HG03280 (cell line): ENCODE results near the gene SHLD1.

Experiments used
- ATAC-seq: cut with Tn5 transposase; IDR thresholded peaks from one replicate; pipeline ENCODE4 v1.9.1; 2021; ENCODE audit warnings: mild to moderate bottlenecking, moderate library complexity; ENCODE audit not compliant: unreplicated experiment

The SHLD1 gene

DNA sequence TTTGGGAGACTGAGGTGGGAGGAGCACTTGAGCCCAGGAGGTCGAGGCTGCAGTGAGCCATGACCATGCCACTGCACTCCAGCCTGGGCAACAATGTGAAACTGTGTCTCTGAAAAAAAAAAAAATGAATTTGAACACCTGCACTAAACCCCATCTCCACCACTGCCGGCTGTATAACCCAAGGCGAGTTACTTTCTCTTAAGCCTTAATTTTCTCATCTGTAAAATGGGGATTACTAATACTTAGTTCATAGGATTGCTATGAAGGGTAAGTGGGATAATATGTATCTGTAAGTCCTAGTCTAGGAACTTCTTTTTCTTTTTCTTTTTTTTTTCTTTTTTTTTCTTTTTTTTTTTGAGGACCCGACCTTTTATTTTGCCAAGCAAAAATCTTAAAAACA, 61.5 kb downstream of the SHLD1 start:
- ATAC-seq = no peak

DNA sequence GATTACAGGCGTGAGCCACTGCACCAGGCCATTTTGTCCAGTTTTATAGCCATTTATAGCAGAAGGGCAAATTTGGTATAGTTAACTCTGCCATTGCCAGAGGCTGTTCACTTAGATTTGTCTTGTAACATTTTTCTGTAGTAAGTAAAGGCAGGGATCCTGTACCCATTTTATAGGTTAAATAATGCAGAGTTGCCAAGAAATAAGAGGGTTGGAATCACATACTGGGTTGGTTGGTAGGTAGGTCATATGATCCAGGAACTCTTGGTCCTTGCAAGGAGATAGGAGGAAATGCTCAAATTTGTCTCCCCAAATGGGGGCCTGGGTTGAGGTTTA, 68.1 kb downstream of the SHLD1 start:
- no peak for ATAC-seq

DNA sequence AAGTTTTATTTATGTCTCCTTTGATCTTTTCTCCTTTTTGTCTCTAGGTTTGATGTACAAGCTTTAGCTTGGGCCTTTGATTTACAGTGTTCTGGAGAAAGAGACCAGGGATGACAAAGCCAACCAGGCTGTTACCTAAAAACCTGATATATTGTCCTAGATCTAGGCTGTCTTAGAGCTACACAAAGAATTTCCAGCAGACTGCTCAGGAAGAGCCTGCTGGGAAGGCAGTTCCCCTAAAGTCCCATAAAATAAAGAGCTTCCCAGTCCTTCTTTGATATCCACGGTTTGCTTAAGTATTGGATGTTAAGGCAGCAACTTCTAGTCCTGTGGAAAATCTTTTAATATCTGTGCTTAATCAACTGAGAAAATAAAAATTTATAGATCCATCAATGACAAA, 70.5 kb downstream of the SHLD1 start:
- no peak for ATAC-seq

DNA sequence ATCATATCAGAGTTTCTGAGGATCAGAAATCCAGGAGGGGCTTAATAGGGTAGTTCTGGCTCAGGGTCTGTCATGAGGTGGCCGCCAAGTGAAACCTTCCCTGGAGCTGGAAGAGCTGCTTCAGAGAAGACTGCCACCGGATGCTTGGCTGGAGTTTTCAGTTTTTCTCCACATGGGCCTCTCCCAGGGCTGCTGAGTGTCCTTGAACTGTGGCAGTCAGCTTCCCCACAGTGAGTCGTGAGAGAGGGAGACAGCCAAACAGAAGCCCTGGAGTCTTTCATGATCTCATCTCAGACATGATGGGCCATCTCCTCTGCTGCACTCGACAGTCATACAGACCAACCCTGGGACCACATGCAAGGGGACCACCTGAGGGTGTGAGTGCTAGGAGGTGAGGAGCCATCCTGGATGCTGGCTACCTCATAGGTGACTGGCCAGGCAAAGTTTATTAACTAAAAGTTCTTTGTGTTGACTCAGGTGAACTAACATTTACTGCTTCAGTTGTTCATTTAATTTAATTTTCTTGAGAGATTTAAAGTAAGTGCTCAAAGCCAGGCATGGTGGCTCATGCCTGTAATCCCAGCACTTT, 71.5 kb downstream of the SHLD1 start:
- no peak for ATAC-seq

DNA sequence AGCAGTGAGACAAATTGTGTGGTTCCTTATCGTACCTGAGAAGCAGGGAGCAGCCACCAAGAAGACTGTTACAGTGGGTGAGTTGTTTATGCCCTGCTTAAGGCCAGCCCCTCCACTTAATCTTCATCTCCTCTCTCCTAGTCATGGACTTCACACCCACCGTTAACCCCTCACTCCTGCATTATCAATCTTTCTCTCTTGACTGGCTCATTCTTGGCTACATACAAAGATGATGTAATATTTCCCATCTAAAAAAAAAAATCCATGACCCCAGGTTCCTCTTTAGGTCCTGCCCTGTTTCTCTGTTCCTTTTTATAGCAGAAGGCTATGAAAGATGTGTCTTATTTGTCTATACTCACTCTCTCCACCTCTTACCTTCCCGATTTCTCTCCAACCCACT, 72.4 kb downstream of the SHLD1 start:
- no peak for ATAC-seq

DNA sequence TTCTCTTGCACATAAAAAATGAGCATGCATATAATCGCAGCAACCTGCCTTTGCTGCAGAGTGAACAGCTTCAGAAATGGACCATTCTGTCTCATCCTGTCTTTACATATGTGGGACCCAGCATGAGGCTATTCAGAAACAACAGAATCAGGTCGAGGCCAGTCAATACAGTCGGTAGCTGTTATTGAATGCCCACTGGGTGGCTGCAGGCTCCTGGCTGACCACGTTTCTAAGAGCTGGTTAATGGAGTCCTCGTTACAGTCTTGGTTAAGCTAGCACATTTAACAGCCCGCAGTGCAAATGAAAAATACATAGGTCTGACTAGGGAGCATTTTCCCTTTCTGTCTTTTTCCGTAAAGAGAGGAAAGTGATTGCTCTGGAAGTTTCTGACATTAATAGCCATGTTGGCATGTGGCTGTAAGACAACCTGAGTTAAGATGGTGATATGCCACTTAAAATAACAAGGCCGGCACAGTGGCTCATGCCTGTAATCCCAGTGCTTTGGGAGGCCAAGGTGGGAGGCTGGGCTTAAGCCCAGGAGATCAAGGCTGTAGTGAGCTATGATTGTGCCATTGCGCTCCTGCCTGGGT, 75.0 kb downstream of the SHLD1 start:
- no peak for ATAC-seq

DNA sequence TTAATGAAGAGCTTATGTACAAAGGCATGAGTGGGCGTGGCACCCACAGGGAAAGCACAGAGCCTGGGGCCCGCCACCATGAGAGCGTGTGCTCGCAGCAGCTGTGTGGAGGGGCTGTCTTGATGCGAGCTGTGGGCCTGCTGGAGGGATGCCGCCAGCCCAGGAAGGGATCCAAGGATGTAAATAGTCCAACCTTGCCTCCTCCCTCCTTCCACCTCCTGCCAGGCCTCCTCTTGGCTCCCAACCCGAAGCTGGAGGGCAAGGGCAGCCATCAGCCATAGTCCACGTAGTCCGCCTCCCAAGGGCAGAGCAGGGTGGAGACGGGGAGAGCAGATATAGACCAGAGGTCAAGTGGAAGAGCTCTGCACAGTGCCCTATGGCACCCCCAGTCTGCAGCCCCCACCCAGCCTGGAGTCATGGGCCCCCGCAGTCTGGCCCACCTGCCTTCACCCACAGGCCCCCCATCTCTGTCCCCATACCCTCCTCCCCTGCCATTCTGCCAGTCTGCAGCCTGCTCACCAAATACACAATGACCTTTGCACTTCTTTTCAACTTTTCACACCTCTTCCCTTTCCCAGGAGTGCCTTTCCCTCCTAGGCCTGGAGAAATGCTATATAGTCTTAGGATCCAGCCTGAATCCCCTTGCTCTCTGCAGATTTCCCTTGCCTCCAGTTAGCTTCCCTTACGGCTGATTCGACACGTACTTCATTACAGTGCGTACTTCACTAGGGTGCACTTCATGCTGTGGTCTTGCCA, 77.1 kb downstream of the SHLD1 start:
- no peak for ATAC-seq

DNA sequence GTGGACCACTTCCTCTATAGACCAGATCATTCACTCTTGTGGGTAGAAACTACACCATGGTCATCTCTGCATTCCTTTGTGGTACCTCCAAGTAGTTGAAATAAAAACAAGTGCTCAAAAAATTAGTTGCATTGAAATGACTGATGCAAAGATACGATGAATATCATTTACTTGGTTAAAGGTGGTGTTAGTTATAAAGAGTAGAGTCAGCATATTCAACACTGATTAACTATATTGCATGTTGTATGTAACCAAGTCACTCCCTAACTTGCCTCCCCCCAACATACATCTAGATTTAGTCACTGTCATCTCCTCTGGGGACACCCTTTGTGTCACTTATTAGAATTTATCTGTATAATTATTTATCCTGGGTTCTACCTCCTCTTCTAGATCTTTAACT, 77.7 kb downstream of the SHLD1 start:
- no peak for ATAC-seq

DNA sequence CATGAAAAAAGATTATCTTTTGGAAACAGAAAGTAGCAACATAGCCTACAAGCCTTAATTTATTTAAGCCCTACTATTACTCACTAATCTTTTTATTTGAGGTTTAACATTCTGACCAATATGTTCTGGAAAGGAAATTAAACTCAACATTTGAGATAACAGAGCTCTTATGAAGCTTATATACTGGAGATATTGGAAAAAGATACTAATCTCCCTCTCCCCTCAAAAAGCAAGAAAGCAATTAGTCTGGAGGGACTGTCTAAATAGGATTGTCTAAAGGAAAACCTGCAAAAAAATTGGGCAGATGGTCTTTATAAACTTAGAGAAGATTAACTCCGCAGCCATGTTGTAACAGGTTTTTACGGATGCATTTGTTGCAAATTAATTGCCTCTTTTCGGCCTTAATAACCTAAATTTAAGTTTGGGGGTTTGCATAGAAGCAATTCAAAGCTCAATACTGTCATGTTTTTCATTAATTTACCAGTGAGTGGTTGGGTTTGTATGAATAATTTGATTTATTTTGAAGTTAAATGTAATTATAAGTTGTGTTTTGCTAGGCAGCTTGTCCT, 79.1 kb downstream of the SHLD1 start:
- no peak for ATAC-seq

DNA sequence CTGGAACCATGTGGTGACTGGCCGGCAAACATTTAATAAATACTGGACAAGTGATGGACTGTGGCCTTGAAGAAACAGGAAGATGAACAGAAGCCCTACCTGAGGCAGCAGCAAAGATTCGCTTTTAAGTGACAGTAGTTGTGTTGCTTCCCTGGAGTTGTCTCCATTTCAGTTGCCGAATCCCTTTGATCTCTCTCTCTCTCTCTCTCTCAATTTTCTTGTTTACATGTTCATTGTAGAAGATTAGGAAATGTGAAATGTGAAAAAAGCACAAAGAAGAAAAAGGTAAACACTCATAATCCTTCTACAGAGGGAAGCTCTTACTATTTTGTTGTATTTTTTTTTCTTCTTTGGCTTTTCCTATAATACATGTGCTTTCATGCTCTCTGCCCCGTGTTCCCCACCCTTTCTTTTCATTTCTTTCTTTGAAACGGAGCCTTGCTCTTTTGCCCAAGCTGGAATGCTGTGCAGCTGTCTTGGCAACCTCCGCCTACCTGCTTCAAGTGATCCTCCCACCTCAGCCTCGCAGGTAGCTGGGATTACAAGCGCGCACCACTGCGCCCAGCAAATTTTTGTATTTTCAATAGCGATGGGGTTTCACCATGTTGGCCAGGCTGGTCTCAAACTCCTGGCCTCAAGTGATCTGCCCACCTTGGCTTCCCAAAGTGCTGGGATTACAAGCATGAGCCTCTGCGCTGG, 81.5 kb downstream of the SHLD1 start:
- ATAC-seq = no peak

DNA sequence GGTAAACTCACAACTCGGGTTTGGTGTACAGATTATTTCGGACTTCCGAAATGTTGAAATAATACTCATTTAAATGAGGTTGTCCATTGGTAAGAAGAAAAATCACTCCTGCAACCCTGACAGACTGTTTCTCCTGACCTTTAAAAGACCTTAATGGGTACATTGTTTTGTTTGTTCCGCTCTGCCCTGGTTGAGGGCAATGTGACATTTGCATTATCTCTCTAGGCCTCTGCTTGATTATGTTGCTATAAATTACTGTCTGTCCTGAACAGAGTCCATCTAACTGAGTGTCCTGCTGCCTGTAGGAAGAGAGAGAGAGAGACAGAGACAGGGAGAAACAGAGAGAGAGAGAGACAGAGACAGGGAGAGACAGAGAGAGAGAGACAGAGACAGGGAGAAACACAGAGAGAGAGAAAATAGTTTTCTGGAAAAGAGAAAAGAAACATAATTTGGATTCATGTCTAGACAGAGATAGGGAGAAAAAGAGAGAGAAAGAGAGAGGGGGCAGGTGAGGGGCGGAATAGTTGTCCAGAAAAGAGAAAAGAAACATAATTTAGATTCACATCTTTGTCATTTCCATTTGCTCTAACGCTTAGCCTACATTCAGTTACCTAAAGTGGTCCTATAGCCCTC, 83.2 kb downstream of the SHLD1 start:
- no peak for ATAC-seq

DNA sequence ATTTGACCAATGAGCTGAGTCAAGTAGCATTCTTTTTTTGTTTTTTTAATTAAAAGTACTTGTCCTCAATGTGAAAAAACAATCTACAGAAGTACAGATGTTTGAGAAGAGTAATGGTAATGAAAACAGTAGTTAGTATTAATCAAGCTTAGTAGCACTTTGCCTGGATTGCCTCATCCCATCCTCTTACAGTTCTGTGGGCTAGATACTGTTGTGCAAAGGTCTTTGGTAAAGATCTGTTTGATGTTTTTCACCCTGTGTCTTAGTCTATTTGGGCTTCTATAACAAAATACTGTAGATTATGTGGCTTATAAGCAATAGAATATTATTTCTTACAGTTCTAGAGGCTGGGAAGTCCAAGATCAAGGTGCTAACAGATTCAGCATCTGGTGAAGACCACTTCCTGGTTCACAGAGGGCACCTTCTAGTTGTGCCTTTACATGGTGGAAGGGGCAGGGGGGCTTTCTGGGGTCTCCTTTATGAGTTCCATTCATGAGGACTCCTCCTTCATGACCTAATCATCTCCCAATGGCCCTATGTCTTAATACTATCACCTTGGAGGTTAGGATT, 84.3 kb downstream of the SHLD1 start:
- no peak for ATAC-seq

DNA sequence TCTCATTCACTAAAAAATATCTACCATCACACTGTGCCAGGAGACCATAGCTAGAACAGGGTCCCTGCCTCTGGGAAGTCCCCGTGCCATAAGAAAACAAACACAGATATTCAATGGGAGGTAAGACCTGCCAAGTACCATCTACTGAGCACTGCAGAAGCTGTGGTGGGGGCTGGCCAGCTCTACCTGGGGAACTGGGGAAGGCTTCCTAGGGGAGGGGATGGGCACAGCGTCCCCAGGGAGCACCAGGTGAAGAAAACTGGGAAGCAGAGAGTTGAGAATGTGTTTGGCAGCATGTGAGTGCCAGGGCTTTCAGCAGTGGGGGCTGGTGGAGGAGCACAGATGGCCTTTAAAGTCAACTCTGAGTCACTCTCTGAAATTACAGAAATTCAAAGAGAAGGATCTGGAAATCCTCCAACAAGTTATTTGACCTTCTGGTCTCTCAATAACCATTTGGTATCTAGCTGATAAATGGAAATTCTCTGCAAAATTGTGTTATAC, 85.2 kb downstream of the SHLD1 start:
- no peak for ATAC-seq

DNA sequence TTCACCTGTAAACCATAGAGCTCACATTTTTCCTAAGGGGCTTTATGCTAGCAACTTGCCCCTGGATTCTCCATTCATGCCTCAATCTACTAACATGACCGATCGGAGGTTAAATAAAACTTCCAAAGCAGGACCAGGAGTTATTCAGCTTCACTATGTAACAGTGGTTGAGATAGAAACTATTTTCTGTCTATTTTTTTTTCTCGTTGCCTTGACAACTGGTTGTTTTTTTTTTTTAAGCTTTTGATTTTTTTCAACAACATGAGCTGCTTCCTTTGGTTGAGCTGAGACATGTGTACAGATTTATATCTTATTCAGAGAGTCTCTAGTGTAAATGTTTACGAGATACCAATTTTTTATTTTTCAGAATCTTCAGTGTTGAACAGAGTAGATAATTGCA, 85.7 kb downstream of the SHLD1 start:
- ATAC-seq = no peak

DNA sequence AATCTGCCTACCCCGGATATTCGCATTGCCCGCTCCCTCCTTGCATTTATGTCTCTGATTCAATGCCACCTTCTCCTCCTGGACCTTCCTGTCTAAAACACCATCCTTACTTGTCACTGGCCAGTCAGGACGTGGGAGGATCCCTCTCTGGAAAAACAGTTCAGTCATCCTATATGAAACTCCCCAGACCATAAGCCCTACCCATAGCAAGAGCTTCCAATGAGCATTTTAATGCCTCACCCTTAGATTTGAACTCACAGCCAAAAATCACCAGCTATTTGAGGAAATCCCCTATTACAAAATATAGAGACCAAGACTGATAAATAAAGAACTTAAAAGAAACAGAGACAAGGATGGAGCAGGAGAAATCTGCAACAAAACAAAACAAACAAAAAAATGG, 86.4 kb downstream of the SHLD1 start:
- no peak for ATAC-seq

DNA sequence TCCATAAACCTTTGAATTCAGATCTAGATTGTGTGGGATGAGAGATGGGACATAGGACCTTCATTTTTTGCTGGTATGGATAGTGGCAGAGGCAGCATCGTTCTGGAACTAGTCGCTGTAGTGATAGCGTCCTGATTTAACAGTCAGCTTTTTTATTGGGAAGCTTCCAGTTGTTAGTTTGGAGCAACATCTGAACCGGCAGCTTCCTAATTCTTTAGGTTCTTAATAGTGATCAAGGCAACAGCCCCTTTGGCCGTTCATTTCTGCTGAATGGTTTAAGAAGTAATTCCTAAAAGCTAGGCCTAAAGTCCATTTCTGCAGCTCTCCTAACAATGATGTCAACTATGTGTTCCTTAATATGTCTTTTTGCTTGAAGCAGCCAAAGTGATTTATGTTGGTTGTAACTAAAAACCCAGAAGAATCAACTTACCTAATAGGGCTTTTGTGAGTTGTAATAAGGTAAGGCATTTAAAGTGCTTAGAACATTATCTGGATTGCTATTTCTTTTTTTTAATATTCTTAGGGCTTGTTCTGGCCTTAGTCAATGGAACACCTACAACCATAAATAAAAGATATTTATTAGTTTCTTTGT, 90.3 kb downstream of the SHLD1 start:
- ATAC-seq = no peak

DNA sequence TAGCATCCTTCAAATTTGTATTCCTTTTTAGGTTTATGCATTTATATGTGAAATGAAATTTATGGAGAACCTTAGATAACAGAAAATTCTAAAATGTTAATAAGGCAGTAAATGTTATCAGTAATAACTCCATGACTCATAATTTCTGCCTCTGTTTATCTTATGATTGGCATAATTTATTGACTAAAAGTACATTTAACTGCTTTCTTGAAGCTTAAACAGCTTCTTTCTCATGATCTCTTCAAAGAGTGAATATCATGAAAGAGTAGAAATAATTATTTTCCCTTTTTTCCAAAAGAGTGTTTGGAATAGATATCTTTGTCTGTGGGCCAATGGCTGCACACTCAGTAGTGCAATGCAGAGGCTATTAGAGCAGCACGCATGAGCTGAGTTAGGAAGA, 91.3 kb downstream of the SHLD1 start:
- no peak for ATAC-seq

DNA sequence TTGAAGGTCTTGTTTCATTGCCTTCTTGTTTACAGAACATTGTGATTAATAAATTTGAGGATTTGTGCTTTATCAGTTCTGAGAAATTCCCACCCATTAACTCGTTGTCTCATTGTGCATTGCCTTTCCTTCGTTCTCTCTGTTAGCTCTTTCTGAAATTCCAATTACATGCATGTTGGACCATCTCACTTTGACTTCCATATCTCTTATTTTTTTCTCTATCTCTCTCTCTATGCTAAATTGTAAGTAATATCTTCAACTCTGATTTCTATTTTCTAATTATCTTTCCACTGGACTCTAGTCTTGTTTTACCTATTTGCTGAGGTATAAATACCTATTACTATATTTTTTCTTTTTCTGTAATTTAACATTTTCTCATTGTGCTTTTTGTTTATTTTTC, 92.3 kb downstream of the SHLD1 start:
- no peak for ATAC-seq

DNA sequence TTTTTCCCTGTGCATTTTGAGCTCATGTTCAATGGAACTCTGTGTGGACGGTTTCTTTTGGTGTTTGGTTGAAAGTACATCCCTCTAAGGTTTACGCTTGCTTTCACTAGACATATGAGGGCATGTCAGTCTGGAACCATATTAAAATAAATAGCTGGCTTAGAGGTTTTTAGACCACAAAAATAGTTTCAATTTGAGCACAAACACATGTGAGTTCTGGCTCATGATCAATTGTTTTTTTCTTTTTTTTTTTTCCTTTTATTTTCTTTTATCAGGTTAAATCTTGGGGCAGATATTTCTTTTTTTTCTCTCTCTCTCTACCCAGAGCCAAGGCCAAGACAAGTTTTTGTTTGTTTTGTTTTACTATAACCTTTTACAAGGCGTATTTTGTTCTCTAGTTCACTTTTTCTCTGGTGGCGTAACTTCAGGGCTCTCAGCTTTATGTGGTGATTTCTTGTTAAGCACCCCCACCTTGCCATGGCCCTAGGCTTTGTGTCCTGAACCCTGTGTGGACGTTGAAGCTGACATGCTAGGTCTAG, 92.9 kb downstream of the SHLD1 start:
- peak; percentile 61 for ATAC-seq

DNA sequence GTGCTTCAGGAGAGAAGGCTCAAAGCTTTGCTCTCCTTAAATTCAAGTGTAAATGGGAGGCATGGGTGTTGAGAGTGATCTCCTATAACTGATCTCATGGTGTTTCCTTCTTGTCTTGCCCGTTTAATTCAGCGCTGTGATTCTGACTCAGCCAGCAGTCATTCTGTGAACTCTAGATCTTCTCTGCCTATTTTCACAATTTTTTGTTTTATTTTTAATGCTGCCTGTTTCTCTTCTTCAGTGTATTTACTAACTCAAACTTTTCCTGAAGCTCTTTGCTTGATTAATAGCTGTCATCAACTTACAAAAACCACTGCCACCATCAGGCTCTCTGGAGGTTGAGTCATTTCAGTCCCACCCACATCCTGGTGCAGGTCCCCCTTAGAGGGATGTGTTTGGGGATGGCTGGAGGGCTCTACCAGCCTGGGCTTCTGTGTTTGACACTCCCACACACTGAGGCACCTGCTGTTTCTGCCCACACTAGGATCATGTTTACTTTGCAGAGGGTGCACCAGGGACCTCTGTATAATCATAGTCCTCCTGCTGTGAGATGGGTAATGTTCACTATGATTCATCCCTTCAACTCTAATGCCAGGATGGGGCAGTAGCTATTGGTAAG, 94.0 kb downstream of the SHLD1 start:
- peak; percentile 72 for ATAC-seq
